ENCODE measurements around the gene ZNF516. TPM values are rescaled to one million over a fixed set of nuclear protein-coding genes. Genes with fewer than 3 reads are reported as not detected.

Gene ZNF516
- total RNA-seq, 1 donor from 2014 or later: 192 TPM

DNA sequence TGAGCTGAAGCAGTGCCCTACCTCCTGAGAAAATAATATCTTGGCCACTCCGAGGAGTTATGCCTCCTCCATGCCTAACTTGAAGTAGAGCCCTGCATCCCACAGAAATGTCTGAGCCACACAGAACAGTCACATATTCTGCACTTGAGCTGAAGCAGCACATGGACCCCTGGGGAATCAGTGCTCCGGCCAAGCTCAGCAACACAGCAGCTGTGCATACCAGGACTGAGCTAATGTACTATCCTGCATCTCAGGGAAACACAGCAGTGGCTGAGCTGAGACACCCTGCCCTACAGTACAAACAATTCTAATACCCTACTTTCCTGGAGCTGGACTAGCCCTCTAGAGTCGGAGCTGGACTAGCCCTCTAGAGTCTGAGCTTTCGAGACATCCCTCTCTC is 166.9 kb downstream of the ZNF516 start:
- peaks cover 11% of the 10 kb centered on the region for H3K4me1 Mint-ChIP-seq (ENCODE audit: low read depth, unreplicated experiment)
- H3K36me3 Mint-ChIP-seq (ENCODE audit: unreplicated experiment): peaks cover 15% of the 10 kb centered on the region
- TF ChIP-seq, protein P1, sequence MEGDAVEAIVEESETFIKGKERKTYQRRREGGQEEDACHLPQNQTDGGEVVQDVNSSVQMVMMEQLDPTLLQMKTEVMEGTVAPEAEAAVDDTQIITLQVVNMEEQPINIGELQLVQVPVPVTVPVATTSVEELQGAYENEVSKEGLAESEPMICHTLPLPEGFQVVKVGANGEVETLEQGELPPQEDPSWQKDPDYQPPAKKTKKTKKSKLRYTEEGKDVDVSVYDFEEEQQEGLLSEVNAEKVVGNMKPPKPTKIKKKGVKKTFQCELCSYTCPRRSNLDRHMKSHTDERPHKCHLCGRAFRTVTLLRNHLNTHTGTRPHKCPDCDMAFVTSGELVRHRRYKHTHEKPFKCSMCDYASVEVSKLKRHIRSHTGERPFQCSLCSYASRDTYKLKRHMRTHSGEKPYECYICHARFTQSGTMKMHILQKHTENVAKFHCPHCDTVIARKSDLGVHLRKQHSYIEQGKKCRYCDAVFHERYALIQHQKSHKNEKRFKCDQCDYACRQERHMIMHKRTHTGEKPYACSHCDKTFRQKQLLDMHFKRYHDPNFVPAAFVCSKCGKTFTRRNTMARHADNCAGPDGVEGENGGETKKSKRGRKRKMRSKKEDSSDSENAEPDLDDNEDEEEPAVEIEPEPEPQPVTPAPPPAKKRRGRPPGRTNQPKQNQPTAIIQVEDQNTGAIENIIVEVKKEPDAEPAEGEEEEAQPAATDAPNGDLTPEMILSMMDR (IDR thresholded peaks at IDR 0.05; ENCODE audit: partially characterized antibody, unreplicated experiment): no peak
- H3K4me3 Mint-ChIP-seq (ENCODE audit: unreplicated experiment): peak overlapping the region; percentile 22
- peaks cover 12% of the 10 kb centered on the region for H3K9me3 Mint-ChIP-seq (ENCODE audit: unreplicated experiment)
- DNase-seq: peak; percentile 61
- H3K27ac Mint-ChIP-seq (ENCODE audit: unreplicated experiment): no peak overlapping the region
- no peaks in the 10 kb centered on the region for H3K27me3 Mint-ChIP-seq (ENCODE audit: unreplicated experiment)

GRCh38 chr18:76323891-76324290 is 171.2 kb downstream of the ZNF516 start:
- Mint-ChIP-seq H3K4me1 (ENCODE audit: low read depth, unreplicated experiment) (peaks cover 11% of the 10 kb centered on the region), H3K4me3 (ENCODE audit: unreplicated experiment) (no peak overlapping the region), H3K27ac (ENCODE audit: unreplicated experiment) (no peak overlapping the region), H3K27me3 (ENCODE audit: unreplicated experiment) (no peaks in the 10 kb centered on the region), H3K36me3 (ENCODE audit: unreplicated experiment) (no peaks in the 10 kb centered on the region), H3K9me3 (ENCODE audit: unreplicated experiment) (peaks cover 2% of the 10 kb centered on the region)
- TF ChIP-seq, protein P1 (IDR thresholded peaks at IDR 0.05; ENCODE audit: partially characterized antibody, unreplicated experiment): no peak
- DNase-seq: no peak

DNA sequence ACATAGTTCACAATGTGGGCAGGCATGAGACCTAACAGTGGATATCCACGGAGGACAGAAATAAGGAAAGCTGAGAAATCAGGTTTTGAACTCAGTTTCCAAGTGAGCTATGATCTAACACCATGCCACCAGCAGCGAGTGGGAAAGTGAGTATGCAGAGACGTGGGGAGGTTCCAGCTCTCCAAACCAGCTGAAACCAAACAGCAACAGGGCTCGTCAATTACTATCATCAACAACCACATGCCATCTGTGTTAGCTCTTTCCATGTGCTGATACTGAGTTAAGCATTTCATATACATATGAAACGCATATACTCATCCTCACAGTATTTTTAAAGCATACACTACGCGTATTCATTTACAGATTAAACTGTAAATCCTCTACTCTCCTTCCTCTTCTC is 172.4 kb downstream of the ZNF516 start:
- TF ChIP-seq, protein P1 (IDR thresholded peaks at IDR 0.05; ENCODE audit: partially characterized antibody, unreplicated experiment): no peak
- peaks cover 2% of the 10 kb centered on the region for H3K4me1 Mint-ChIP-seq (ENCODE audit: low read depth, unreplicated experiment)
- peaks cover 2% of the 10 kb centered on the region for H3K9me3 Mint-ChIP-seq (ENCODE audit: unreplicated experiment)
- H3K4me3 Mint-ChIP-seq (ENCODE audit: unreplicated experiment): no peak overlapping the region
- H3K27ac Mint-ChIP-seq (ENCODE audit: unreplicated experiment): no peak overlapping the region
- no peaks in the 10 kb centered on the region for H3K36me3 Mint-ChIP-seq (ENCODE audit: unreplicated experiment)
- DNase-seq: no peak
- no peaks in the 10 kb centered on the region for H3K27me3 Mint-ChIP-seq (ENCODE audit: unreplicated experiment)

GRCh38 chr18:76319366-76319765 is 175.7 kb downstream of the ZNF516 start:
- Mint-ChIP-seq H3K27ac (ENCODE audit: unreplicated experiment) (no peak overlapping the region), H3K4me3 (ENCODE audit: unreplicated experiment) (no peak overlapping the region), H3K4me1 (ENCODE audit: low read depth, unreplicated experiment) (no peaks in the 10 kb centered on the region)

GRCh38 chr18:76318607-76319006 is 176.4 kb downstream of the ZNF516 start:
- Mint-ChIP-seq H3K4me1 (ENCODE audit: low read depth, unreplicated experiment) (no peaks in the 10 kb centered on the region), H3K27ac (ENCODE audit: unreplicated experiment) (no peak overlapping the region), H3K4me3 (ENCODE audit: unreplicated experiment) (no peak overlapping the region), H3K27me3 (ENCODE audit: unreplicated experiment) (no peaks in the 10 kb centered on the region), H3K9me3 (ENCODE audit: unreplicated experiment) (no peaks in the 10 kb centered on the region), H3K36me3 (ENCODE audit: unreplicated experiment) (no peaks in the 10 kb centered on the region)
- TF ChIP-seq, protein P1 (IDR thresholded peaks at IDR 0.05; ENCODE audit: partially characterized antibody, unreplicated experiment): no peak
- DNase-seq: no peak

More at GRCh38 chr18:76319366-76319765, 175.7 kb downstream of the ZNF516 start:
- TF ChIP-seq, protein P1 (IDR thresholded peaks at IDR 0.05; ENCODE audit: partially characterized antibody, unreplicated experiment): no peak
- DNase-seq: no peak
- no peaks in the 10 kb centered on the region for H3K27me3 Mint-ChIP-seq (ENCODE audit: unreplicated experiment)
- no peaks in the 10 kb centered on the region for H3K9me3 Mint-ChIP-seq (ENCODE audit: unreplicated experiment)
- no peaks in the 10 kb centered on the region for H3K36me3 Mint-ChIP-seq (ENCODE audit: unreplicated experiment)

All from glutamatergic neuron (in vitro differentiated cells).